ENCODE data around the gene GABRB3.

DNA sequence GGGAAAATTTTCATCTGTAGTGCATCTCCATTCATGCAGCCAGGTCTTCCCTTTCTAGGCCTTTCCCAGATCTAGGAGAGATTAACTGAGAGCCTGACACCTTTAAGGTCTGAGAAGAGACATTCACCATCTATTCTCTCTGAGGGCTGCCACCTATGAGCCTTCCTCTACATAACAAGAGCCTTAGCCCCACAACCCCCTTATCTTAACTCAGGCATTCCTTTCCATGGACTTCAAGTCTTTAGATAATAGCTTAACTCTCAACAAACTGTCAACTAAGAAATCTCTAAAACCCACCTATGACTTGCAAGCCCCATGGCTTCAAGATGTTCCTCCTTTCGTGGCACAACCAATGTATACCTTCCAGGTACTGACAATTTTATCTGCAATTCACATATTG lies 121.0 kb downstream of the GABRB3 start:
- TF ChIP-seq POLR2A (IDR thresholded peaks at IDR 0.05; ENCODE audit: low read length) (no peak), GATA1 (IDR thresholded peaks at IDR 0.05; ENCODE audit: low read depth, low read length) (no peak)
